IMR-90 (cell line): ENCODE measurements around the gene PEX14. TPM values are rescaled to one million over a fixed set of nuclear protein-coding genes. Genes with fewer than 3 reads are reported as not detected.

Experiments used
- ATAC-seq: fragments of 200-7000 bp; cut with Tn5 transposase; 2 replicates; pipeline ENCODE4 v1.9.1; 2020; ENCODE audit warnings: low read depth, mild to moderate bottlenecking, moderate library complexity
- BruUV-seq: library from RNA; stranded (reverse); fragments of 400-500 nt; replicated peaks from 2 replicates; lab custom pipeline; 2021; lab: Mats Ljungman, UMichigan
- CTCF ChIA-PET: fragments of 300-600 bp; formaldehyde crosslinking; extraction: SDS; loops from one replicate; lab custom pipeline; 2021; ENCODE audit warnings: antibody characterized with exemption; lab: Yijun Ruan, JAX
- POLR2A ChIA-PET: fragments of 300-600 bp; sonication (Branson Sonifier 250); formaldehyde crosslinking; loops from one replicate; lab custom pipeline; 2022; ENCODE audit warnings: antibody characterized with exemption; ENCODE audit not compliant: unreplicated experiment; lab: Charles Lee
- DNase-seq: peaks from one replicate; pipeline ENCODE4 v3.0.0; 2013
- H2AFZ ChIP-seq: replicated peaks from 2 replicates; pipeline ENCODE3; 2013; ENCODE audit warnings: low read length, mild to moderate bottlenecking; ENCODE audit not compliant: poor library complexity
- H2AK5ac ChIP-seq: 2 replicates; pipeline ENCODE4 v1.6.1; 2013; ENCODE audit warnings: low read depth, low read length, inconsistent platforms
- H2AK9ac ChIP-seq: replicated peaks from 2 replicates; pipeline ENCODE3; 2013; ENCODE audit warnings: mild to moderate bottlenecking, low read depth, low read length, moderate library complexity; ENCODE audit not compliant: poor library complexity
- H2BK120ac ChIP-seq: 2 replicates; pipeline ENCODE4 v1.6.1; 2013; ENCODE audit warnings: low read depth, low read length, inconsistent platforms
- H2BK15ac ChIP-seq: 3 replicates; pipeline ENCODE4 v1.6.1; 2013; ENCODE audit warnings: low read depth, low read length, inconsistent platforms
- H2BK20ac ChIP-seq: 2 replicates; pipeline ENCODE4 v1.6.1; 2013; ENCODE audit warnings: low read depth, mild to moderate bottlenecking, inconsistent platforms, low read length, moderate library complexity
- H2BK5ac ChIP-seq: 2 replicates; pipeline ENCODE4 v1.6.1; 2013; ENCODE audit warnings: mild to moderate bottlenecking, low read depth, low read length, inconsistent platforms; ENCODE audit not compliant: poor library complexity, severe bottlenecking
- H3K14ac ChIP-seq: replicated peaks from 2 replicates; pipeline ENCODE4 v1.6.1; 2013; ENCODE audit warnings: low read depth, low read length, inconsistent platforms
- H3K18ac ChIP-seq: 2 replicates; pipeline ENCODE4 v1.6.1; 2013; ENCODE audit warnings: low read depth, low read length, control low read depth
- H3K23ac ChIP-seq: 2 replicates; pipeline ENCODE4 v1.6.1; 2013; ENCODE audit warnings: low read depth, low read length, inconsistent platforms
- H3K27ac ChIP-seq: 2 replicates; pipeline ENCODE4 v1.5.1; 2013; ENCODE audit warnings: mild to moderate bottlenecking, control low read depth, low read length; ENCODE audit not compliant: insufficient read depth
- H3K27me3 ChIP-seq: 2 replicates; pipeline ENCODE4 v1.6.1; 2013; ENCODE audit warnings: low read length; ENCODE audit not compliant: control insufficient read depth, insufficient read depth
- H3K36me3 ChIP-seq: 2 replicates; pipeline ENCODE4 v1.6.1; 2013; ENCODE audit warnings: low read length, mixed read lengths; ENCODE audit not compliant: control insufficient read depth, insufficient read depth
- H3K4ac ChIP-seq: 2 replicates; pipeline ENCODE4 v1.6.1; 2013; ENCODE audit warnings: low read depth, low read length, inconsistent platforms
- H3K4me1 ChIP-seq: 2 replicates; pipeline ENCODE4 v1.6.1; 2013; ENCODE audit warnings: low read length, mixed read lengths; ENCODE audit not compliant: control insufficient read depth, insufficient read depth
- H3K4me2 ChIP-seq: 2 replicates; pipeline ENCODE4 v1.6.1; 2013; ENCODE audit warnings: low read depth, mild to moderate bottlenecking, control low read depth, low read length, moderate library complexity
- H3K4me3 ChIP-seq: 2 replicates; pipeline ENCODE4 v1.5.1; 2013; ENCODE audit warnings: low read depth, mild to moderate bottlenecking, control low read depth, low read length, moderate library complexity; ENCODE audit not compliant: insufficient read depth
- H3K56ac ChIP-seq: 2 replicates; pipeline ENCODE4 v1.6.1; 2013; ENCODE audit warnings: low read length, inconsistent platforms; ENCODE audit not compliant: insufficient read depth; ENCODE audit errors: extremely low read depth
- H3K79me1 ChIP-seq, 2 experiments: 2 replicates each; pipeline ENCODE4 v1.6.1; 2013; ENCODE audit warnings: low read length in 2 of 2, inconsistent platforms in 1 of 2, low read depth in 1 of 2
- H3K9ac ChIP-seq: 2 replicates; pipeline ENCODE4 v1.6.1; 2013; ENCODE audit warnings: low read depth, low read length, control low read depth
- H3K9me1 ChIP-seq: 2 replicates; pipeline ENCODE4 v1.6.1; 2013; ENCODE audit warnings: low read length, inconsistent platforms; ENCODE audit not compliant: insufficient read depth
- H3K9me3 ChIP-seq: 2 replicates; pipeline ENCODE4 v1.6.1; 2013; ENCODE audit warnings: low read length; ENCODE audit not compliant: control insufficient read depth, insufficient read depth
- H4K20me1 ChIP-seq: 2 replicates; pipeline ENCODE4 v1.6.1; 2013; ENCODE audit warnings: low read length, inconsistent platforms; ENCODE audit not compliant: insufficient read depth
- H4K5ac ChIP-seq: 2 replicates; pipeline ENCODE4 v1.6.1; 2013; ENCODE audit warnings: mild to moderate bottlenecking, low read depth, low read length, control low read depth
- H4K8ac ChIP-seq, 2 experiments: 2 replicates each; pipeline ENCODE4 v1.6.1; 2013; ENCODE audit warnings: low read depth in 2 of 2, low read length in 2 of 2, control low read depth in 1 of 2, inconsistent platforms in 1 of 2
- H4K91ac ChIP-seq: 2 replicates; pipeline ENCODE4 v1.6.1; 2013; ENCODE audit warnings: low read depth, low read length, inconsistent platforms; ENCODE audit not compliant: insufficient read depth
- BHLHE40 ChIP-seq: fragments of 150-350 bp; IDR thresholded peaks from 2 replicates; pipeline ENCODE4 v1.6.1; 2016; ENCODE audit warnings: mild to moderate bottlenecking, low read depth, low read length
- CEBPB ChIP-seq: IDR thresholded peaks from 2 replicates; pipeline ENCODE4 v1.6.1; 2012; ENCODE audit warnings: low read depth, low read length, improper control_type of control experiment
- CHD1 ChIP-seq: IDR thresholded peaks from 2 replicates; pipeline ENCODE4 v1.6.1; 2012; ENCODE audit warnings: low read depth, low read length, improper control_type of control experiment
- CTCF ChIP-seq: conservative IDR thresholded peaks from 2 replicates; pipeline ENCODE4 v1.5.1; 2012; ENCODE audit warnings: mild to moderate bottlenecking, low read depth, low read length, improper control_type of control experiment
- ELK1 ChIP-seq: fragments of 150-350 bp; IDR thresholded peaks from 2 replicates; pipeline ENCODE4 v1.6.1; 2016; ENCODE audit warnings: low read depth, mild to moderate bottlenecking, low read length, moderate library complexity, borderline replicate concordance
- FOS ChIP-seq: fragments of 150-350 bp; IDR thresholded peaks from 2 replicates; pipeline ENCODE4 v1.6.1; 2016; ENCODE audit warnings: low read depth, low read length
- MAZ ChIP-seq: IDR thresholded peaks from 2 replicates; pipeline ENCODE4 v1.6.1; 2012; ENCODE audit warnings: low read depth, mild to moderate bottlenecking, low read length, improper control_type of control experiment, moderate library complexity, borderline replicate concordance
- MXI1 ChIP-seq: IDR thresholded peaks from 2 replicates; pipeline ENCODE4 v1.6.1; 2012; ENCODE audit warnings: low read depth, mild to moderate bottlenecking, low read length, moderate library complexity, borderline replicate concordance
- NFE2L2 ChIP-seq: fragments of 150-350 bp; IDR thresholded peaks from 2 replicates; pipeline ENCODE4 v1.6.1; 2016; ENCODE audit warnings: low read depth, mild to moderate bottlenecking, low read length
- POLR2A ChIP-seq: IDR thresholded peaks from 2 replicates; pipeline ENCODE4 v1.6.1; 2012; ENCODE audit warnings: mild to moderate bottlenecking, low read depth, low read length
- RAD21 ChIP-seq: IDR thresholded peaks from 2 replicates; pipeline ENCODE4 v1.6.1; 2012; ENCODE audit warnings: low read length, improper control_type of control experiment
- RCOR1 ChIP-seq: IDR thresholded peaks from 2 replicates; pipeline ENCODE4 v1.6.1; 2012; ENCODE audit warnings: mild to moderate bottlenecking, low read length, improper control_type of control experiment; ENCODE audit not compliant: insufficient replicate concordance
- RFX5 ChIP-seq: IDR thresholded peaks from 2 replicates; pipeline ENCODE4 v1.8.0; 2012; ENCODE audit warnings: low read depth, mild to moderate bottlenecking, low read length, moderate library complexity
- SMC3 ChIP-seq: fragments of 150-350 bp; IDR thresholded peaks from 2 replicates; pipeline ENCODE4 v1.6.1; 2016; ENCODE audit warnings: low read depth, mild to moderate bottlenecking, antibody characterized with exemption, low read length, moderate library complexity
- USF2 ChIP-seq: fragments of 150-350 bp; IDR thresholded peaks from 2 replicates; pipeline ENCODE4 v1.6.1; 2017; ENCODE audit warnings: mild to moderate bottlenecking, antibody characterized with exemption, low read length, low read depth
- whole genome bisulfite sequencing, 2 experiments: methylation state at CpG; one replicate each; pipeline versions ENCODE4 v1.1.5 to v1.1.7; 2013; ENCODE audit warnings: missing lambda C conversion rate in 2 of 2; ENCODE audit not compliant: insufficient read length in 1 of 2; ENCODE audit errors: extremely low coverage in 2 of 2; 5-methylcytosine and 5-hydroxymethylcytosine counted together
- dilution Hi-C: fragments of 300-500 bp; cut with HindIII; formaldehyde crosslinking; loops from one replicate; pipeline ENCODE4 v1.14.3; 2018; ENCODE audit warnings: low sequenced_read_pairs; ENCODE audit not compliant: unreplicated experiment
- in situ Hi-C: fragments of 300-500 bp; cut with MboI; formaldehyde crosslinking; loops from 3 replicates; pipeline ENCODE4 v1.14.3; 2019; ENCODE audit warnings: low sequenced_read_pairs, inconsistent platforms, mixed read lengths
- intact Hi-C: fragments of 100-400 bp; cut with micrococcal nuclease; formaldehyde crosslinking; loops from 2 replicates; pipeline ENCODE4 v1.10.0; 2022
- polyA plus RNA-seq, 3 experiments: library from polyadenylated mRNA; depleted of rRNA; stranded (reverse); fragments of >200 nt; gene quantifications; 2 replicates each; pipeline ENCODE4 v1.2.3, GENCODE V29; 2012; ENCODE audit warnings: low replicate concordance in 1 of 3
- total RNA-seq: library from RNA; depleted of rRNA; stranded (reverse); fragments of >200 nt; gene quantifications from 2 replicates; pipeline ENCODE4 v1.2.3, GENCODE V29; 2012

Gene PEX14
- total and polyA plus RNA-seq, 2 of the 4 experiments (the other 2 are of a cell fraction) = 9.5 to 22.5 TPM

- no peak overlapping the region for H3K4me3 ChIP-seq
- no peak overlapping the region for H2AK5ac ChIP-seq
- no peak overlapping the region for H3K4ac ChIP-seq
- CTCF ChIA-PET = no interaction called here
- no peaks in the 10 kb centered on the region for H3K27me3 ChIP-seq
- no peak overlapping the region for H3K23ac ChIP-seq
- no peak overlapping the region for H3K4me2 ChIP-seq
- POLR2A ChIA-PET = no interaction called here
- no peak overlapping the region for H2AK9ac ChIP-seq
- H4K91ac ChIP-seq = no peak overlapping the region; the same call in 1 of the 2 replicates
- dilution Hi-C loops (no loop called here), intact Hi-C loops (no loop called here), in situ Hi-C loops (no loop called here)
- DNase-seq = no peak
- no TSS peak for BruUV-seq
- WGBS, 2 experiments = no CpG with 5 or more reads among the region's 4 CpGs
- H3K79me1 ChIP-seq = peaks cover 8 to 13% of the 10 kb centered on the region in 2 experiments; a peak in 3 of 4 replicates
- no peaks in the 10 kb centered on the region for H3K9me1 ChIP-seq
- no peak overlapping the region for H3K27ac ChIP-seq
- H2BK15ac ChIP-seq = peak overlapping the region; percentile 31; the same call in 1 of the 3 replicates
- H3K4me1 ChIP-seq = peaks cover 4% of the 10 kb centered on the region
- H3K36me3 ChIP-seq = peaks cover 3% of the 10 kb centered on the region; the same call in 1 of the 2 replicates
- no peaks in the 10 kb centered on the region for H4K20me1 ChIP-seq
- peak overlapping the region; percentile 18; the same call in 1 of the 2 replicates for H2BK20ac ChIP-seq
- no peaks in the 10 kb centered on the region for H3K9me3 ChIP-seq
- no peak overlapping the region for H4K8ac ChIP-seq
- H4K5ac ChIP-seq = no peak overlapping the region
- H2BK5ac ChIP-seq = no peak overlapping the region
- no peak overlapping the region for H2BK120ac ChIP-seq
- no peak for TF ChIP-seq FOS
- TF ChIP-seq POLR2A = no peak
- TF ChIP-seq SMC3 = no peak
- no peak for TF ChIP-seq CHD1
- TF ChIP-seq RAD21 = no peak
- TF ChIP-seq MXI1 = no peak
- no peak for TF ChIP-seq MAZ
- no peak for TF ChIP-seq CEBPB
- TF ChIP-seq BHLHE40 = no peak
- no peak for TF ChIP-seq ELK1
- TF ChIP-seq USF2 = no peak
- no peak for TF ChIP-seq NFE2L2
- no peak for TF ChIP-seq CTCF
- no peak for TF ChIP-seq RFX5
- TF ChIP-seq RCOR1 = no peak
- no peak overlapping the region for H3K18ac ChIP-seq
- 0 out of 2 replicates have a peak overlapping the region, but pooled peaks have one; percentile 71 for H3K14ac ChIP-seq
- no peak overlapping the region for H3K56ac ChIP-seq
- no peak overlapping the region for H2AFZ ChIP-seq
- no peak overlapping the region for H3K9ac ChIP-seq
- ATAC-seq = no peak
Measured at GRCh38 chr1:10578070-10578469, 103.3 kb downstream of the PEX14 start.
